Activated CD8-positive, alpha-beta T cell treated with anti-CD3 and anti-CD28 coated beads for 36 hours (primary cell): Measurements from ENCODE around the gene TRAF4. TPM values are rescaled to one million over a fixed set of nuclear protein-coding genes. Genes with fewer than 3 reads are reported as not detected.
"Not testable (repeated sequence)": the region's sequence is repeated elsewhere in the genome, so short reads cannot be mapped to it uniquely, and the experiment has no call there.

Experiments
- ATAC-seq: fragments of 200-7000 bp; cut with Tn5 transposase; one replicate; pipeline ENCODE4 v1.10.0; 2021; ENCODE audit warnings: mild to moderate bottlenecking, moderate library complexity
- CTCF ChIA-PET: fragments of 350-600 bp; sonication (Branson Sonifier 250); formaldehyde crosslinking; loops from one replicate; lab custom pipeline; 2021; ENCODE audit warnings: antibody characterized with exemption; lab: Charles Lee
- POLR2A ChIA-PET: fragments of 350-600 bp; sonication (Branson Sonifier 250); formaldehyde crosslinking; loops from one replicate; lab custom pipeline; 2021; ENCODE audit warnings: antibody characterized with exemption; lab: Charles Lee
- DNase-seq: peaks from one replicate; pipeline ENCODE4 v3.0.0-alpha.2; 2020
- H3K27ac Mint-ChIP-seq: one replicate; pipeline ENCODE4 v1.8.0; 2021; ENCODE audit warnings: mild to moderate bottlenecking, mixed read lengths
- H3K27me3 Mint-ChIP-seq: one replicate; pipeline ENCODE4 v1.8.0; 2021; ENCODE audit warnings: mixed read lengths
- H3K36me3 Mint-ChIP-seq: one replicate; pipeline ENCODE4 v1.8.0; 2021; ENCODE audit warnings: low read depth, mixed read lengths
- H3K4me1 Mint-ChIP-seq: one replicate; pipeline ENCODE4 v1.8.0; 2021; ENCODE audit warnings: low read depth, mixed read lengths
- H3K4me3 Mint-ChIP-seq: one replicate; pipeline ENCODE4 v1.8.0; 2021; ENCODE audit warnings: mild to moderate bottlenecking, moderate library complexity, mixed read lengths
- H3K9me3 Mint-ChIP-seq: one replicate; pipeline ENCODE4 v1.8.0; 2021; ENCODE audit warnings: mixed read lengths
- intact Hi-C: fragments of 100-400 bp; cut with micrococcal nuclease; formaldehyde crosslinking; loops from one replicate; pipeline ENCODE4 v1.10.0; 2022
- total RNA-seq, 2 experiments: library from RNA; stranded (reverse); gene quantifications; one replicate each; pipeline ENCODE4 v1.2.3, GENCODE V29; 2021
- TF ChIP-seq, protein P1 (sequence below): fragments of 200-600 bp; IDR thresholded peaks from one replicate; pipeline ENCODE4 v1.8.0; 2022; ENCODE audit warnings: antibody characterized with exemption, mild to moderate bottlenecking

Gene TRAF4
- total RNA-seq, 2 experiments from 2014 or later, result 140 to 151 TPM

DNA sequence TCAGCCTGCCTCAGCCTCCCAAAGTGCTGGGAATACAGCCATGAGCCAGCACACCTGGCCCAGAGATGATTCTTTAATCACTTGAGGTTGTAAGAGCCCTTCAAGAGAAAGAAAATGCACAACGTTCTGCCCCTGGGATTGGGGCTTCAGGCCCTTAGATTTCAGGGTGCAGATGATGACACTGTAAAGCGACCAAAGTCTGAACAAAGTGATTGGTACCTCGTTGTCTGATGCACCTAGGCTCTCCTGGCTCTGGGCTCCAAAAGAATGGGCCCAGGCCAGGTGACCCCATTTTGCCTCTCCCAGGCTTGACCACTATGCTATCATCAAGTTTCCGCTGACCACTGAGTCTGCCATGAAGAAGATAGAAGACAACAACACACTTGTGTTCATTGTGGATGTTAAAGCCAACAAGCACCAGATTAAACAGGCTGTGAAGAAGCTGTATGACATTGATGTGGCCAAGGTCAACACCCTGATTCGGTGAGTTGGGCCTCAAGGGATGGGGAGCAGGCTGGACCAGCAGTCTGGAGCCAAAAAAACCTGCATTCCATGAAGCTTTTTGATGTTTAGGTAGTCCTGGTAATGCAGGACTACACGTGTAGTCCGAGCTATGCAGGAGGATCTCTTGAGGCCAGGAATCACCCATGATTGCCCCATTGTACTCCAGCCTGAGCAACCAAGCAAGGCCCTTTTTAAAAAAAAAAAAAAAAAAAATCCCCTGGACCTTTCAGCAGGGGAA, 21.2 kb upstream of the TRAF4 start:
- TF ChIP-seq, protein P1, sequence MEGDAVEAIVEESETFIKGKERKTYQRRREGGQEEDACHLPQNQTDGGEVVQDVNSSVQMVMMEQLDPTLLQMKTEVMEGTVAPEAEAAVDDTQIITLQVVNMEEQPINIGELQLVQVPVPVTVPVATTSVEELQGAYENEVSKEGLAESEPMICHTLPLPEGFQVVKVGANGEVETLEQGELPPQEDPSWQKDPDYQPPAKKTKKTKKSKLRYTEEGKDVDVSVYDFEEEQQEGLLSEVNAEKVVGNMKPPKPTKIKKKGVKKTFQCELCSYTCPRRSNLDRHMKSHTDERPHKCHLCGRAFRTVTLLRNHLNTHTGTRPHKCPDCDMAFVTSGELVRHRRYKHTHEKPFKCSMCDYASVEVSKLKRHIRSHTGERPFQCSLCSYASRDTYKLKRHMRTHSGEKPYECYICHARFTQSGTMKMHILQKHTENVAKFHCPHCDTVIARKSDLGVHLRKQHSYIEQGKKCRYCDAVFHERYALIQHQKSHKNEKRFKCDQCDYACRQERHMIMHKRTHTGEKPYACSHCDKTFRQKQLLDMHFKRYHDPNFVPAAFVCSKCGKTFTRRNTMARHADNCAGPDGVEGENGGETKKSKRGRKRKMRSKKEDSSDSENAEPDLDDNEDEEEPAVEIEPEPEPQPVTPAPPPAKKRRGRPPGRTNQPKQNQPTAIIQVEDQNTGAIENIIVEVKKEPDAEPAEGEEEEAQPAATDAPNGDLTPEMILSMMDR, result no peak
- ChIA-PET CTCF (interaction anchor here (13.9 kb wide), 1 partner anchor 24 kb away, joined by 609 read pairs; the partner anchor contains the start of gene TRAF4), POLR2A (interaction anchor here (1.1 to 11.5 kb wide), 5 partner anchors 11 to 227 kb away, joined by 3 to 480 read pairs (median 15); partner anchors contain the start of genes PROCA1 and TRAF4)
- Mint-ChIP-seq H3K4me3 (peak overlapping the region; percentile 100), H3K36me3 (peaks cover 60% of the 10 kb centered on the region), H3K4me1 (peaks cover 40% of the 10 kb centered on the region), H3K27ac (peak overlapping the region; percentile 99), H3K27me3 (peaks cover 5% of the 10 kb centered on the region), H3K9me3 (no peaks in the 10 kb centered on the region)
- ATAC-seq (no peak), DNase-seq (no peak)
- intact Hi-C loops, result no loop called here

DNA sequence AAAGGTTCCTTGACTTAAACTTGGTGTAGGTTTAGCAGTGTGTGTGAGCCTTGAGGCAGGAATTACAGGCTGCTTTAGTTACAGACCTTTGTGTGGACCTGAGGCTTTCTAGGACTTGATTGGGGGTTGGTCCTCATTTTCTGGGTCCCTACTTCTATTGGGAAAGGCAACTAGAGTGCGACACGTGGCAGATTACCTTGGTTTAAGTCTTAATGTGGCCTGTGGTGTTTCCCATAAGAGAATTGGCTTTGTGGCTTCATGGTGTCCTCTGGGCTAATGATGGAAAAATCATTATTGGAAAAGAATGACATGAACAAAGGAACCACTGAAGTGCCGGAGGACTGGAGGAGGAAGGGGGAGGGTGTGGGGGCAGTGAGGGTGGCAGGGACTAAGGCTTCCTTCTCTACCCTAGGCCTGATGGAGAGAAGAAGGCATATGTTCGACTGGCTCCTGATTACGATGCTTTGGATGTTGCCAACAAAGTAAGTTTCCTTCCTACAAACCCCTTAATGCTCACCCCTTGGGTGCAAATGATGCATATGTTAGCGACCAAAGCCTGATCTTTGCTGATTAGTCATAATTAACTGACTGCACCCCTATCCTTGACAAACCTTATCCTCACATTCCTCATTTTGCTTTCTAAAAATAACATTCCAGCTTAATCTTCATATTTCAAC, 20.5 kb upstream of the TRAF4 start:
- ATAC-seq, result no peak
- POLR2A ChIA-PET, result interaction anchor here (0.9 to 11.5 kb wide), 6 partner anchors 10 to 226 kb away, joined by 3 to 480 read pairs (median 27); partner anchors contain the start of genes FLOT2, PROCA1 and TRAF4
- H3K27ac Mint-ChIP-seq, result peak overlapping the region; percentile 89

DNA sequence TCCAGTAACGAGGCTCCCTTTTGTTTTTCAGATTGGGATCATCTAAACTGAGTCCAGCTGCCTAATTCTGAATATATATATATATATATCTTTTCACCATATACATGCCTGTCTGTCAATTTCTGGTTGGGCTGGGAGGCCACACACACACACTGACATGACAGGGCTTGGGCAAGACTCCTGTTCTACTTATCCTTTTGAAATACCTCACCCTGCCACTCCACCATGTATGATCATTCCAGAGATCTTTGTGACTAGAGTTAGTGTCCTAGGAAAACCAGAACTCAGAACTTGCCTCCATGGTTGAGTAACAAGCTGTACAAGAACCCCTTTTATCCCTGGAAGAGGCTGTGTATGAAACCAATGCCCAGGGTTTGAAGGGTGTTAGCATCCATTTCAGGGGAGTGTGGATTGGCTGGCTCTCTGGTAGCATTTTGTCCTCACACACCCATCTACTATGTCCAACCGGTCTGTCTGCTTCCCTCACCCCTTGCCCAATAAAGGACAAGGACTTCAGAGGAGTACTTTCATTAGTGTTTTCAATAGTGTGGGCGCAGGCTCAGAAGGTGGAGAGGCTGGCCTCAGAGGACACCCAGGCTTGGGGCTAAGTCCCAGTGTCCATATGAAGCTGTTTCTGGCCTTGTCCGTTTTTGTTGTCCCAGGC, 19.8 kb upstream of the TRAF4 start:
- H3K4me1 Mint-ChIP-seq, result peaks cover 35% of the 10 kb centered on the region
- DNase-seq, ATAC-seq, intact Hi-C loops, H3K9me3 Mint-ChIP-seq, H3K27me3 Mint-ChIP-seq: not testable (repeated sequence)
- H3K27ac Mint-ChIP-seq, result peak overlapping the region; percentile 89
- ChIA-PET POLR2A (interaction anchor here (0.9 to 11.5 kb wide), 10 partner anchors 11 to 228 kb away, joined by 3 to 480 read pairs (median 8); partner anchors contain the start of genes DHRS13, FLOT2, PHF12 and PROCA1), CTCF (interaction anchor here (4.7 to 13.9 kb wide), 2 partner anchors 23 to 79 kb away, joined by 34 to 609 read pairs; partner anchors contain the start of genes BLTP2 and TRAF4)
- H3K4me3 Mint-ChIP-seq, result peak overlapping the region; percentile 100
- H3K36me3 Mint-ChIP-seq, result peaks cover 60% of the 10 kb centered on the region

More for the DNA sequence above, 20.5 kb upstream of the TRAF4 start:
- H3K36me3 Mint-ChIP-seq, result peaks cover 60% of the 10 kb centered on the region
- CTCF ChIA-PET, result interaction anchor here (4.7 to 13.9 kb wide), 2 partner anchors 23 to 78 kb away, joined by 34 to 609 read pairs; partner anchors contain the start of genes BLTP2 and TRAF4
- peak overlapping the region; percentile 100 for H3K4me3 Mint-ChIP-seq
- no peak for DNase-seq
- TF ChIP-seq, protein P1, result no peak
- peaks cover 38% of the 10 kb centered on the region for H3K4me1 Mint-ChIP-seq
- intact Hi-C loops, result no loop called here
- H3K9me3 Mint-ChIP-seq, result no peaks in the 10 kb centered on the region
- peaks cover 3% of the 10 kb centered on the region for H3K27me3 Mint-ChIP-seq

DNA sequence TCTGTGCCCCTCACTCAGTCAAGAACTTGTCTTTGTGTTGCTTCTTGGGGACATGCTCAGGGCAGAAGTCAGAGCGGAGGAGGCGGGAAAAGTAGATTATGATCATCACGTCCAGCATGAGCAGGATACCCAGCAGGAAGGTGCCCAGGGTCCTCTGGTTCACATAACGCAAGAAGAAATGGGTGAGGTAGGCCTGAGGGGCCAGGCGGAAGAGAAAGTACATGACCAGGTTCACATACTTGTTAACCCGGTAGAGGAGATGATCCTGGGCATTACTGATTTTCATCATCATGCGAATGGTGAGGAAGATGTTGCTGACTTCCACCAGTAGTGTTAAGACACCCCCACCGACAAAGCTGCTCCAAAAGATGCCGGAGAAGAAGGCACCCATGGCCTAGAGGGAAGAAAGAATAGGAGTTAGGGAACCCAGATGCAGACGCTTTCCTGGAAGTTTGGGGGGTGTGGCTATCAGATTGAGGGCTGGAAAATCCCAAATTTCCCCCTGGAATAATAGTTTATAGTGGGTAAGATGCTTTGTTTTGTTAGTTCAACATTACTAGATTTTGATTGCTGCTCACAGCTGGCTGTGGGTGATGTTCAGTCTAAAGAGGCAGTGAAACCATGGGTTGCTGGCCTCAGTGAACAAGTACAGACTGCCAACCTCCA, 19.2 kb upstream of the TRAF4 start:
- H3K27ac Mint-ChIP-seq, result peak overlapping the region; percentile 89
- H3K9me3 Mint-ChIP-seq, result no peaks in the 10 kb centered on the region
- H3K36me3 Mint-ChIP-seq, result peaks cover 60% of the 10 kb centered on the region
- H3K27me3 Mint-ChIP-seq, result no peaks in the 10 kb centered on the region
- DNase-seq (peak; percentile 35), ATAC-seq (no peak)
- peaks cover 35% of the 10 kb centered on the region for H3K4me1 Mint-ChIP-seq
- H3K4me3 Mint-ChIP-seq, result peak overlapping the region; percentile 100
- TF ChIP-seq, protein P1, result no peak
- CTCF ChIA-PET, result interaction anchor here (4.7 to 13.9 kb wide), 3 partner anchors 22 to 79 kb away, joined by 34 to 609 read pairs (median 99); partner anchors contain the start of genes BLTP2 and TRAF4
- intact Hi-C loops, result loop anchor here (5.0 kb wide), 3 partner anchors 38 to 178 kb away; partner anchors contain the start of gene DHRS13
- POLR2A ChIA-PET, result interaction anchor here (0.6 to 11.5 kb wide), 19 partner anchors 11 to 339 kb away, joined by 3 to 480 read pairs (median 5); partner anchors contain the start of genes BLTP2, DHRS13, FLOT2 and PHF12
